ENCODE measurements around the gene MMP24. TPM values are rescaled to one million over a fixed set of nuclear protein-coding genes. Genes with fewer than 3 reads are reported as not detected.

The MMP24 gene
- total and polyA plus RNA-seq, 10 donors = 0.10 to 0.32 (median 0.18) TPM

DNA sequence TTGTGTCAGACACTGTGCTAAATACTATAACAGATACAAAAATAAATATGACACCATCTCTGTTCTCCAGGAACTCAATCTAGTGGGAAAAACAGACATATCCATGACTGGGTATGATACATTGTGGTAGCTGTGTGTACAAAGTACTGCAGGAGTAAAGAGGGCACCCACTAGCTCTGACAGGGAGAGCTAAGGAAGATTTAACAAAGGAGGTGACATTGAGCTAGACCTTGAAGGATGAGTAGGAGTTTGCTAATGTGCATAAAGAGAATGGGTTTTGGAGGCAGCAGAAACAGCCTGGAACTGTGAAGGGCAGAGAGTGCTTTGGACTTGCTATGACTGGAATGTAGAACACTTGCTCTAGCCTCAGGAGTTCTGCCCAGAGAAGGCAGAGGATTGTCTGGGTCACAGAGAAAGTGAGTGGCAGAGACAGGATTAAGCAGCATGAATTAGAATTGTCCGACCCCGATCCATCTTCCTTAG, 14.4 kb downstream of the MMP24 start:
- Histone ChIP-seq H3K9me3 (no peaks in the 10 kb centered on the region), H3K27ac (no peak overlapping the region), H3K4me1 (peaks cover 0 to 17% (median 0%) of the 10 kb centered on the region in 6 donors), H3K27me3 (replicated peaks in 1 of 7) (no peaks in the 10 kb centered on the region), H3K36me3 (peaks cover 0 to 21% (median 3%) of the 10 kb centered on the region in 6 donors), H3K4me3 (no peak overlapping the region)
- no peak for DNase-seq
- TF ChIP-seq POLR2A (IDR thresholded peaks at IDR 0.05) = no peak
- TF ChIP-seq CTCF (IDR thresholded peaks at IDR 0.05 in 8 of 11, conservative IDR thresholded peaks at IDR 0.05 in 3 of 11) = no peak
- no peak for TF ChIP-seq POLR2AphosphoS5 (IDR thresholded peaks at IDR 0.05)
- 93 to 98% (median 96%) methylated on average over 2 of the region's 2 CpGs for WGBS, 5 donors
- intact Hi-C loops (cut with DNase I; ENCODE audit: low total_unique reads) = no loop called here

- 66 to 72% (median 68%) methylated on average over 2 of the region's 2 CpGs for WGBS, 5 donors
- Histone ChIP-seq H3K27me3 (replicated peaks in 1 of 7) (no peaks in the 10 kb centered on the region), H3K4me3 (no peak overlapping the region), H3K27ac (no peak overlapping the region), H3K4me1 (peaks cover 0 to 11% (median 0%) of the 10 kb centered on the region in 6 donors), H3K9me3 (no peaks in the 10 kb centered on the region), H3K36me3 (no peaks in the 10 kb centered on the region)
- no peak for DNase-seq
- intact Hi-C loops (cut with DNase I; ENCODE audit: low total_unique reads) = no loop called here
- TF ChIP-seq CTCF (IDR thresholded peaks at IDR 0.05 in 8 of 11, conservative IDR thresholded peaks at IDR 0.05 in 3 of 11) (no peak), POLR2A (IDR thresholded peaks at IDR 0.05) (no peak), POLR2AphosphoS5 (IDR thresholded peaks at IDR 0.05) (no peak)
Measured at GRCh38 chr20:35243317-35243716, 16.8 kb downstream of the MMP24 start.

DNA sequence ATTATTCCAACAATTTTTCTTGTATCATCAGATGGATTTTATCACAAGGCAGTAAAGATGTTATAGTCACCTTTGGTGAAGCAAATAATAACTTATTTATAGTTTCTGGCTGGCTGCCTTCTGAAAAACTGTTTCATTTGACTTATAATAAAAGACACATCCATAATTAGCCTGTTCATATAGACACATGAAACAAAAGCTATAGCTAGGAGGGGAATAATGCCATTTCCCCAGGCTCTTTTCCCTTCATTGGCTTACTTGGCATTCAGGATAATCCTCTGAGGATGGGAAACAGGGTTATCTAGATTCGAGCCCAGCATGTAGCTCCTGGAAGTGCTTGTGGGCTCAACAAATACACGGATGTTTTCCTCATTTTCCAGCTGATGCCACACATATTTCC, 17.5 kb downstream of the MMP24 start:
- TF ChIP-seq POLR2A (IDR thresholded peaks at IDR 0.05) (no peak), POLR2AphosphoS5 (IDR thresholded peaks at IDR 0.05) (no peak), CTCF (IDR thresholded peaks at IDR 0.05 in 8 of 11, conservative IDR thresholded peaks at IDR 0.05 in 3 of 11) (no peak)
- no peaks in the 10 kb centered on the region for H3K27me3 ChIP-seq (replicated peaks in 1 of 7)
- no peaks in the 10 kb centered on the region for H3K36me3 ChIP-seq
- peaks cover 0 to 4% (median 0%) of the 10 kb centered on the region in 6 donors for H3K4me1 ChIP-seq
- intact Hi-C loops (cut with DNase I; ENCODE audit: low total_unique reads) = no loop called here
- no peaks in the 10 kb centered on the region for H3K9me3 ChIP-seq
- DNase-seq = no peak
- H3K4me3 ChIP-seq = no peak overlapping the region
- H3K27ac ChIP-seq = no peak overlapping the region
- 47 to 67% (median 63%) methylated on average over 2 of the region's 2 CpGs for WGBS, 5 donors

DNA sequence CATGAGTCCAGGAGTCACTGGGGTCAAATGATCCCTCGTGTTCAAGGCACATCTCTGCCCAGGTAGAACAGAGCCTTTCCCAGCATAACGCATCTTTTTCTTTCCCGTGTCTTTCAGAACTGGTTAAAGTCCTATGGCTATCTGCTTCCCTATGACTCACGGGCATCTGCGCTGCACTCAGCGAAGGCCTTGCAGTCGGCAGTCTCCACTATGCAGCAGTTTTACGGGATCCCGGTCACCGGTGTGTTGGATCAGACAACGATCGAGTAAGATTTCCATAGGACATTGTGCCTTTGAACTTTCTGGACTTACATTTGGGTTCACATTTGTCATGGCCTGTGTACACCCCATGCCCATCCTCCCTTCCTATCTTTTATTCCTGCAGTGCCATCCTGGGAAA, 20.2 kb downstream of the MMP24 start:
- Histone ChIP-seq H3K4me1 (peaks cover 0 to 18% (median 16%) of the 10 kb centered on the region in 6 donors), H3K9me3 (no peaks in the 10 kb centered on the region), H3K4me3 (no peak overlapping the region), H3K27me3 (replicated peaks in 1 of 7) (no peaks in the 10 kb centered on the region), H3K27ac (no peak overlapping the region), H3K36me3 (no peaks in the 10 kb centered on the region)
- TF ChIP-seq POLR2AphosphoS5 (IDR thresholded peaks at IDR 0.05) (no peak), CTCF (IDR thresholded peaks at IDR 0.05 in 8 of 11, conservative IDR thresholded peaks at IDR 0.05 in 3 of 11) (no peak), POLR2A (IDR thresholded peaks at IDR 0.05) (no peak)
- intact Hi-C loops (cut with DNase I; ENCODE audit: low total_unique reads) = no loop called here
- 87 to 97% (median 95%) methylated on average over 12 of the region's 12 CpGs for WGBS, 5 donors
- DNase-seq = no peak

Measured in spleen (tissue), 11 donors.